HG02798 (cell line): ENCODE results near the gene CCDC154.

ENCODE experiments used
- ATAC-seq: cut with Tn5 transposase; IDR thresholded peaks from one replicate; pipeline ENCODE4 v1.9.1; 2021; ENCODE audit warnings: mild to moderate bottlenecking; ENCODE audit not compliant: unreplicated experiment, poor library complexity

Gene CCDC154

DNA sequence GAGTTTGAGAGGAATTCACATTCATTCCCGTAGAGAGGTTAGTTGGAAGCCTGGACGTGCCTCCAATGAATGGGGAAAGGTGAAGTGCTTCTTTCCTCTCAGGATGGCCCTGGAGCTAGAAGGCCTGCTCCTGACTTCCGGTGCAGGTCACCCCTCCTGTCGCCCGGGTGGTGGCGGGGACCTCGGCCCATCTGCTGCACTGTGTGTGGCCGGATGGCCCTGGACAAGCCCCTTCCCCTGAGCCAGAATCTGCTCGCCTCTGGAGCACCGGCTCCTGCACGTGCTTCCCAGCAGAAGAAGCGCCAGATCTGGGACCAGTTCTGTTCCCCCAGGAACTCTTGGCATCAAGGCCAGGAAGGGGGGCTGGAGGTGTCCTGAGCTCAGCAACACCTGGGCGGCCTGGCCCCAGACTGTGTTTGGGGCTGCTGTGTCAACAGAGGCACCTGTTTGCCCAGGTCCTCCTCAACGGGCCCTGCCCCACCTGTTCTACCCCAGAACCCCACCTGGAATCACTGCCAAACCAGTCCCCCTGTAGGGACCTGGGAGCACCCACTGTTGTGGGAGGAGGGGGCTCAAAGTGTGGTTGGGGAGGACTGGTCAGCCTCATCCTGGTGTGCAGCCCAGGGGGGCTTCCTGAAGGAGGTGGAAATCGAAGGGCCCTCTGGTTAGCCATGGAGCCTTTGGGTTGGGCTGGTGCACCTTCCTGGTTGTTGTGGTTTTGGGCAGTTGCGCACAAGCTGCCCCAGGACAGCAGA is 18.6 kb downstream of the CCDC154 start:
- ATAC-seq: no peak

DNA sequence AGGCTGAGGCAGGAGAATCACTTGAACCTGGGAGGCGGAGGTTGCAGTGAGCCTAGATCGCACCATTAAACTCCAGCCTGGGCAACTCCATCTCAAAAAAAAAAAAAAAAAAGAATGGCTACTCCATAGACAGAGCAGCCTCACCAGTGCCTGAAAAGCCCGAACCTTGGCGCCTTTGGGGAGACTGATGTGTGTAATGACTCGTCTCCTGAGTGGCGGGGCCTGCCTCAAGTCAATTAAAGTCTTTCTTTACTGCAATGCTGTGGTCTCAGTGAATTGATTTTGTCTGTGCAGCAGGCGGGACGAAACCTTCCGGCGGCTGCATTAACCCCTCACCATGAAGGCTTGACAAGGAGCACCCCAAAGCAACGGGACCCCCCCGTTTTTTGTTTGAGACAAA is 20.3 kb downstream of the CCDC154 start:
- ATAC-seq: no peak

DNA sequence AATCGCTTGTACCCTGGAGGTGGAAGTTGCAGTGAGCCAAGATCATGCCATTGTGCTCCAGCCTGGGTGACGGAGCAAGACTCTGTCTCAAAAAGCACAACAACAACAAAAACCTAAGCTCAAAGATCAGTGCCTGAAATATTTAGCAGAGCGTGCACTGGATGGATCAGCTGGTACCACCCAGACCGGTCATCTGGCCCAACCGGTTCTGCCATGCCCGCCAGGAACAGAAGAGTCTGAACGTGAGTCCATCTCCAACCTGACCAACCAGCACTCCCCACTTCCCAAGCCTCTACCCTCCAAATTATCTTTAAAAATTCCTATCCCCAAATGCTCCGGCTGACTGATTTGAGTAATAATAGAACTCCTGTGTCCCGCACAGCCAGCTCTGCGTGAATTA is 22.3 kb downstream of the CCDC154 start:
- no peak for ATAC-seq

DNA sequence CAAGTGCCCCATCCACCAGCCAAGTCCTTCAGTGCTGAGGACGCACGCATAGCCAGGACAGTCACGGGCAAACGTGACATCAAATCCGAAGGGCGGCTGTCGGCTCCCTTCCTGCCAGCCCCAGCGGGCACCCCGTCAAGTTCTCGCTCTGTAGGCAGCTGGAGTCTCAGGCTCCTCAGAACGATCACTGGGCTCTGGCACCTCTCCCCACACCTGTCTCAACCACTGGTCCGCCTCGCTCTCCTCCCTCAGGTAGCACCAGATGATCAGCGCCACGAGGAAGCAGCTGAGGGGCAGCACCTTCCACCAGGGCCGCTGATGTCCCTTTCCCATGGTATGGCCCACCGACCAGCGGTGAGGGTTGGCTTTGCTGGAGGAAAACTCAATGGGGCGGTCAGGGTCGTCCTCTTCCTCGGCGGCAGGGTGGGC is 24.2 kb downstream of the CCDC154 start:
- ATAC-seq: no peak

DNA sequence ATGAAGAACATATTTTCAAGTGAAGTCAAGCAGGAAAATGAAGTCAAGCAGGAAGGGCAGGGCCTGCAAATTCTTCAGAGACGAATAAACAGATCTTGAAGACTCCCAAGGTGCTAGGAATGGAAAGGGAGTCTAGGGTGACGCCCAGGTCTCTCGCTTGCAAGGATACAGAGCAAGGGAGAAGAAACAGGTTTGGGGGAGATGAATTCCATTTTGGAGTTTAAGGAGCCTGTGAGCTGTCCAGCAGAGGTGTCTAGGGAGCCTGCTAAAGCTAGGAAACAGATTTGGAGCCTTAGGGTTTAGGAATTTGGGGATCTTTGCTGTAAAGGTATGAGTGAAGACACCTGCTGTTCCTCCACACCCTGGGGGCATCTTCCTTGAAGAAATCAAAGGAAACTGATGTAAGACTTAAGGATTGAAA is 27.8 kb downstream of the CCDC154 start:
- no peak for ATAC-seq

DNA sequence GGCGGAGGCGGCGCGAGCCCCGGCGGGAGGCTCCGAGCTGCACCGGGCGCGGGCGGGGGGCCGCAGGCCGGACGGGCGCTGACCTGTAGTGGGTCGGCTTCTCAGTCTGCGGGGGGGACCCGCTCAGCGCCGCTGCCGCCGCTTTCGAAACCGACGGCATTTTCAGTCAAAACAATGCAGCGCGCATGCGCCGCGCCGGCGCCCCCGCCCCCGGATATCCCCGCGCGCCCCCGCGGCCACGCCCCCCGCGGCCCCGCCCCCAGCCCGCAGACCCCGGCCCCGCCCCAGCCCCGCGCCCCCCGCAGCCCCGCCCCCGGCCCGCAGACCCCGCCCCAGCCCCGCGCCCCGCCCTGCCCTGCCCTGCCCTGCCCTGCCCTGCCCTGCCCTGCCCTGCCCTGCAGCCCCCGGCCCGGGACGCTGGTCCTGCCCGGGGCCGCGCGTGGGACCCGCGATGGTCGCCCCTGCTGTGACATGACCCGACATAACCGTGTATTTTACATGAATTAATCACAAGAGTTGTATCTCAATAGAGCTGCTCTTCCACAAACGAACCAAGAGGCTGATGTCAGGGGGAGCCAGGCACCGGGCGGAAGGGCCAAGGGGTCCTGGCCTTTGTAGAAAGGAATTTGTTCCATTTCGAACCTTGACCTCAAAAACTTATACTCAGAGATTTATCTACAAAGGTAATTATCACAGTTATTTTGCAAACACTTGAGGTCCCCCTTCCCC is 29.7 kb downstream of the CCDC154 start, which contains the start of gene UNKL:
TSS of gene UNKL (minus strand) at position 173 of the 729 bp plus-strand sequence. CDS start at position 160, 13 bp downstream.
- peak; percentile 76 for ATAC-seq

DNA sequence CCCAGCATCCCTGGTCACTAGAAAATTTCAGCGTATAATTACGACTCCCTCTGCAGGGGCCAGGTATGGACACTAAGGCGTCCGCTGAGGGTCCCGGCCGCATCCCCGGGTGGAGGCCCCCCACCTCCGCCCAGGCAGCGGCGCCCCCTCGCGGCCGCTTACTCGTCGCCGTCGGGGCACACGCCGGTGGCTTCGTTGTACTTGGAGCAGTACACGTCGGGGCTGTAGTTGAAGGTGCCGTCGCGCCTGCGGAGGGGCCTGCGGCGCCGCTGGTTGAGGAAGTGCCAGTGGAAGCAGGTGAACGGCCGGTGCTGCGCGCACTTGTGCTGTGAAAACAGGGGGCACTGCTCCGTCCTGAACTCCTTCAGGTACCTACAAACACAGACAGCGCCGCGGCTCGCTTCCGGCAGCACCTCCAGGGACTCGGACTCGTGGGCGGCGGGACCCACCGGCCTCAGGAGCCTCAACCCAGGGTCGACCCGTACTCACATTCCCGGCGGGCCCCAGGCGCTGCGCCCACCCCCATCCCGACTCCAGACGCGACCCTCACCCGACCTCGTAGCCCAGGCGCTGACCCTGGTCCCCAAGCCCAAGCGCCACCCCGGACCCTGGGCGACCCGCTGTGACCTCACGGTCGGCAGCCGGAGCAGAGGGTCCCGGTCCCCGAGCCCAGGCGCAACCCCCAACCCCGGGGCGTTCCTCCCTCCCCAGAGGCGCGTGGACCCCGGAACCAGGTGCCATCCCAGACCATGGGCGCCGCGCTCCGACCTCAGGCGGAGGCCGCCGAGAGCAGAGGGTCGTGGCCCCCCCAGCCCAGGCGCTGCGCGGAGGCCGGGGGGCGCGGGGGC is 30.4 kb downstream of the CCDC154 start:
- ATAC-seq: peak; percentile 38

DNA sequence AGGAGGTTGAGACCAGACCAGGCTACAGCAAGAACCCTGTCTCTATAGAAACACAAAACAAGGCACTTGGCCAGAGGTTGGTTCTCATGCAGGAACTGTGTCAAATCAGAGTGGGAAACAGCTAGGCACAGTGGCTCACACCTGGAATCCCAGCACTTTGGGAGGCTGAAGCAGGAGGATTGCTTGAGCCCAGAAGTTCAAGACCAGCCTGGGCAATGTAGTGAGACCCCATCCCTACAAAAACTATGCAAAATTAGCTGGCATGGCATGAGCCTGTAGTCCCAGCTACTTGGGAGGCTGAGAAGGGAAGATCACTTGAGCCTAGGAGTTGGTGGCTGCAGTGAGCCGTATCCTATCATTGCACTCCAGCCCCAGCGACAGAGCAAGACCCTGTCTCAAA is 31.5 kb downstream of the CCDC154 start:
- ATAC-seq: no peak

DNA sequence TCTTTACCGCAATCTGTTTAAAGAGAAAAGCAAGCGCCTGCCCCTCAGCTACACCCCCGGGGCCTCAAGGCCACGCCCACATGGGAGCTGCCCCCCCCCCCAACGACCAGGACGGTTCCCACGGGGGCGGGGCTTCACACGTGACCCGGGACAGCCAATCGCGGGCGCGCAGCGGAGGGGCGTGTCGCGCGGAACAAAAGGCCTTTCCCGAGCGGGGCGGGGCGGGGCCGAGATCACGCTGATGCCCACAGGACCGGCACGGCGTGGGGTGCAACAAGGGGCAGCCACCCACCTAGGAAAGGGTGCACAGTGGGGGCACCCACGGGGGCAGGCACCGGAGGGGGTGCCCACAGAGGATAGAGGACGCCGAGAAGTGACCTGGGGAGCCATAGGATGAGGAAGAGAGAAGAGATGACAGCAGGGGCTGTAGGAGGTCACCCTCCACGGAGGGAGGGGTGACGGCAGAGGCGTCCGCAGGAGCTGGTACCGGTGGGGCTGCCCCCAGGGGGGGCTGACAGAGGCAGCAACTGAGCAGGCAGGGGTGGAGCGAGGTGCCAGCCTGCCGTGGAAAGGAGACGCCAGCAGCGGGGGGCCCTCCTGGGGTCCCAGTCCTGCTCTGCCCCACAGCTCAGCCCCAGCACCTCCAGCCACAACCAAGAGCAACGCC is 36.1 kb downstream of the CCDC154 start:
- ATAC-seq: peak; percentile 86

DNA sequence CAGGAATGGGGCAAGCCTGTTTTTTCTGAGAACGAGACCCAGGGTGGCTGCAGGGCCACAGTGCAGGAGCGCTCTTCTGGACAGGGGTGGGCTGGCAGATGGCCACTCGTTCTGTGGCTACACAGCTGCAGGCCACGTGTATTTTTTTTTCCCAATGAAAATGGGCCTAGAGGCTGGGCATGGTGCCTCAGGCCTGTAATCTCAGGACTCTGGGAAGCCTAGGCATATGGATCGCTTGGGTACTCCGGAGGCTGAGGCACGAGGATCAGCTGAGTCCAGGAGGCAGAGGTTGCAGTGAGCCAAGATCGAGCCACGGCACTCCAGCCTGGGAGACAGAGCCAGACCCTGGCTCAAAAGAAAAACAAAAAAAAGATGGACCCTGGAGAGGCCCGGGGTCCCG is 36.6 kb downstream of the CCDC154 start:
- no peak for ATAC-seq

DNA sequence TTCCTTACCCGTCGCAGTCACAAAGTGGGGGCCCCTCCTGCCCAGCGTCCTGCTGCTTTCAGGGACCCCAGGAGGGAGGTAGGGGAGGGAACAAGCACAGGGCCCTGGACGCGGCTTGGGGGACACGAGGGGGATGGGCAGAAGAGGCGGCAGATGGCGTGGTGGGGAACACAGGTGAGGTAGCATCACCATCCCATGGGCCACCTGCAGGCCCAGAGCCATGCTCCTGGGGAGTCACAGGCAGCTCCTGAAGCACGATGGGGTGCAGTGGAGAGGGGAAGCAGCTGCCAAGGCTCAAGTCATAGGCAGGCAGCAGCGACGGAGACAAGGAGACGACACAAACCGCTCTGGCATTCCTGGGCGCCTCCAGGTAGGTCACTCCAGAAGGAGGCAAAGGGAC is 40.6 kb downstream of the CCDC154 start:
- ATAC-seq: no peak

DNA sequence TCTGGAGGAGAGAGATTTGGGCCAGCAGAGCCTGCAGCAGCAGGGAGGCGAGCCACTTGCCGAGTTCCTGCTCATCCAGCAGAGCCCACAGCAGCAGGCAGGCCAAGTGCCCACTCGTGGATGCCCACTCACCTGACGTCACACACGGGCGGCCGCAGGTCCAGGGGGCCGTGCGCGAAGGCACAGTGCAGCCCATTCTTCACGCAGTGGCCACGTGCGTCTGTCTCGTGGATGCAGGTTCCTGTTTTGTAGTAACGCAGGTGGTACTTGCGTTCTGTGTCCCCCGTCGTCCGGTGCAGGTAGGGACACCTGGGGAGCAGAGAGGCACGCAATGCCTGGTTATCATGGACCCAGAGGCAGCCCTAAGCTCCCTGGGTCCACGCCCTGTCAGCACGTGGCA is 41.3 kb downstream of the CCDC154 start:
- ATAC-seq: no peak

DNA sequence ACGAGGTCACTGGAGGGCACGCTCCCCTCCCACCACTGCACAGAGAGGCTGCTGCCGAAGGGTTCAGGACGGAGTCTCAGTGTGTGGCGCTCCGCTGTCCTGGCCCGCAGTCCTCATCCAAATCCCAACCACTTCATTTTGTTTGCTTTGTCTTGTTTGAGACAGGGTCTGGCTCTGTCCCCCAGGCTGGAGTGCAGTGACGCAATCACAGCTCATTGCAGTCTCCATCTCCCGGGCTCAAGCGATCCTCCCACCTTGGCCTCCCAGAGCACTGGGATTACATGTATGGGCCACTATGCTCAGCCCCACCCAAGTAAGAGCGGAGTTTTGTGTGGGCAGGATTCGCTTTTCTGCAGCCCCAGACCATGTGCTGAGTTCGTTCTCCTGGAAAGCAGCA is 42.6 kb downstream of the CCDC154 start:
- ATAC-seq: no peak

DNA sequence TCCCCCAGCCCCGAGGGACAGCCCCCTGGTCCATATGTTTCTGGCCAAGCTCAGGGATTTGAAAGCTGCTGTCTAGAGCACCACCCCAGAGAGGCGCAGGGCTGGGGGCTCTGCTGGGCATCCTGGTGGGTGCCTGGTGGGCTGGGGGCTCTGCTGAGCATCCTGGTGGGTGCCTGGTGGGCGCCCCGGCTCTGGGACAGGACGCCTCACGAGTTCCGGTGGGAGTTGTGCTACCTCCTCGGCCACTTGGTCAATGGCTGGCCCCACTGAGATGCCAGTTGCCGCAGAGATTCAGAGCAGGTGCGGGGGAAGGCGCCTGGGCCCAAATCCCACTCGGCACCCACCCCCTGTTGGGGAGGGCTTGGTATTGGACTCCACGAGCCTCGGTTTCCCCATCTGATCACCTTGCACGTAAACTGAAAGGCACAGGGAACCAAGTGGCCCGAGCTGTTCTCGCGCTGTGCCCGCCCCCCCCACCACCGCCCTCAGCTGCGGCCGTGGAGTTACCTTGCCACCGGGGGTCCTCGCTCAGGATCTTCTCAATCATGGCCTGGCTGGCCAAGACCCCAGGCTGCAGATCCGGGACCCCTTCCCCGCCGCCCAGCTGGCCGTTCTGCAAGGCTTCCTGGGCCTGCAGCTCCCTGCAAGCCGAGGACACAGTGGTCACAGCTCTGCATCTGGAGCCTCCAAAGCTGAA is 43.1 kb downstream of the CCDC154 start:
- no peak for ATAC-seq

DNA sequence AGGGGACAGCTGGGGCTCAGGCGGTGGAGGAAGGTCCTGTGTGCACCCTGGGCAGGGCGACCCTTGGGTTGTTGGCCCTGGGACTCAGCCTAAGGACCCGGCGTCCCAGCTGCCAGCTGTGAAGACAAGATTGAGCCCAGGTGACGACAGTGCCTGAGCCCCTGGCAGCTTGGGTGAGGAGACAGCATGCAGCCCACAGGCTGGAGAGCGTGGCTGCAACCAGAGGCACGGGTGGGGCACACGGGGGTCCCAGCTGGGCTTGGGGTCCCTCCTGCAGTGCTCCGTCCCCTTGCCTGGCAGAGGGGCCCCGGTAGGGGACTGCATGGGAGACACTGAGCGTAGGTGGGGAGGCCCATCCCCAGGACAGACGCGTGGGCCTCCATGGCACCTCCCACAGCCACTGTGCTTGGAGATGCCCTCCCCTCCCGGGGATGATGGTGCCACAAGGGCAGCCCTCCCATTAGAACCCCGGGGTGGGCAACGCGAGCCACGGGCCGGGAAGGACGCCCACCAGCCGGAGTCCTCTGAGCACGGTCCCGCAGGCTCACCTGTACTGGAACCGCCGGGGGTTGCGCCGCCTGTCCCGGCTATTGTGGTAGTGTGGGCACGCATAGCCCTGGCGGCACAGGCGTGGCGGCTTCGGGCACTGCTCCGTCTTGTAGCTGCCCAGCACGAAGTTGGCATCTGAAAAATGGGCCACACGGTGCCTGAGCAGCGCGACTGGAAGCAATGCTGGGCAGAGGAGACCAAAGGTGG is 45.4 kb downstream of the CCDC154 start:
- no peak for ATAC-seq

DNA sequence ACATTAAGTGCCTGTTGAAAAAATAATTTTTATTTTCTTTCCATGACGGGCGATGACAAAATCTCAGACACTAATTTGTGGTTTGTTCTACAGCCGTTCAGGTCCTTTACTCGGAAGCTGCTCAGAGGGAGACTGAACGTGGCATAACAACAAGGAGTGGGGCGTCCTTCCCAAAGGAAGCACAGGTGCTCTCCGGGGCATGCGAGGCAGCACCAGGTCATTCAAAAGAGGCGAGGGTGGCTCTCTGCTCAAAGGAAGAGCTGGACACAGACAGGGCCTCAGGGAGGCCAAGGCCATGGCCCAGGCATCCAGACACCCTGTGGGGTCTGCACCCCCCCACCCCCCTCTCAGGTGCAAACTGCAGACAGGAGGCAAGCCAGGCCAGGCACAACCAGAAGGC is 46.0 kb downstream of the CCDC154 start:
- no peak for ATAC-seq

DNA sequence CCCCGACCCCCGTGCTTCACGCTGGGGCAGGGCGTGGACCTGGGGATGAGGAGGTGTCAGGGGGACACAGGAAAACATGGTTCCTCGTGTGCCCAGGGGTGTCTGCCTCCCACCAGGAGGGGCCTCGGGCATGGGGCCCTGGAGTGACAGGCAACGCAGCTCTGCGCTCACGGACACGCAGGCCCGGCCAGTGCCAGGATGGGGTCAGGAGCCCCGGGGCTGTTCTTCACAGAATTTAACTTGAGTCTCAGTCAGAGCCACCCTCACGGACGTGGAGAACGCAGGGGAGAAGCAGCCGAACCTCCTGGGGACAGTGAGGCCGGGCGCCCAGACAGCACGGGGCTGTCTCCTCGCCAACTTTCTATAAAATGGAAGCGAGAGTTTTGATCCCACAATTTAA is 46.6 kb downstream of the CCDC154 start:
- no peak for ATAC-seq

DNA sequence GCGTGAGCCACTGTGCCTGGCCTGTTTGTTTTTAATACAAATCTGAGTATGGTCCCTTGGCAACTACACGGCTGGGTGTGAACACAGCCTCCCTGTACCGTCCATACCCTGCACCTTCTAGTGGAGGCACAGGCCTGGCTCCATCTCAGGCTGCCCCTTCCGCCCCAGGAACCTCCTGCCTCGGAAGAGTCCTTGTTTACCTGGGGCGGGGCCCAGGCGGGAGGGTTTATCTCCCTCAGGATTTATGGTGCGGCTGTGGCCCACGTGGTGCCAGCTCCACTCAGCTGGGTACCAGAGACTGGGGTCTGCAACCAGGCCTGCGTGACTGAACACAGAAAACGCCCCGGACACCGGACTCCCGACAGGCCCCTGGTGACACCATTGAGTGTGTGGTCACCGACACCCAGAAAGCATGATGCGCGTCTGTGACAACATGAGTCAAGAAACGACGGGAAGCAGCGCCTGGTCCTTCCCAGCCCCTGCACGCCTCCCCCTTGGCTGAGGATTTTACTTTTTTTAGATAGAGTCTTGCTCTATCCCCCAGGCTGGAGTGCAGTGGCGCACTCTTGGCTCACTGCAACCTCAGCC is 48.8 kb downstream of the CCDC154 start:
- ATAC-seq: no peak
